ENCODE data around the gene RILP.

RILP gene

GRCh38 chr17:1640329-1641064, 9.2 kb downstream of the RILP start:
- no peaks in the 10 kb centered on the region for H3K27me3 ChIP-seq (ENCODE audit: low read depth, low read length)
- H3K4me1 ChIP-seq (ENCODE audit: low read length) = peaks cover 14% of the 10 kb centered on the region
- no peaks in the 10 kb centered on the region for H3K9me3 ChIP-seq (ENCODE audit: insufficient read depth, low read length)
- H3K79me2 ChIP-seq (ENCODE audit: low read length) = no peaks in the 10 kb centered on the region
- no peak for TF ChIP-seq EZH2phosphoT487 (IDR thresholded peaks at IDR 0.05; ENCODE audit: low read depth)
- no peak for TF ChIP-seq CTCF (IDR thresholded peaks at IDR 0.05; ENCODE audit: low read depth, low read length)
- H3K27ac ChIP-seq (ENCODE audit: low read length) = no peak overlapping the region
- H3K9ac ChIP-seq (ENCODE audit: low read length) = no peak overlapping the region
- H3K36me3 ChIP-seq (replicated peaks; ENCODE audit: low read depth, low read length) = no peaks in the 10 kb centered on the region
- H2AFZ ChIP-seq (ENCODE audit: low read depth, low read length) = no peak overlapping the region
- H4K20me1 ChIP-seq (ENCODE audit: insufficient read depth, low read length) = no peaks in the 10 kb centered on the region
- no peak overlapping the region for H3K4me2 ChIP-seq (ENCODE audit: low read length)
- H3K4me3 ChIP-seq (ENCODE audit: low read length) = no peak overlapping the region

- Histone ChIP-seq H2AFZ (ENCODE audit: low read depth, low read length) (no peak overlapping the region), H3K9ac (ENCODE audit: low read length) (no peak overlapping the region), H3K79me2 (ENCODE audit: low read length) (no peaks in the 10 kb centered on the region), H3K27me3 (ENCODE audit: low read depth, low read length) (no peaks in the 10 kb centered on the region), H3K4me2 (ENCODE audit: low read length) (no peak overlapping the region), H3K4me1 (ENCODE audit: low read length) (peaks cover 8% of the 10 kb centered on the region), H3K36me3 (replicated peaks; ENCODE audit: low read depth, low read length) (no peaks in the 10 kb centered on the region), H3K9me3 (ENCODE audit: insufficient read depth, low read length) (no peaks in the 10 kb centered on the region), H3K27ac (ENCODE audit: low read length) (no peak overlapping the region), H4K20me1 (ENCODE audit: insufficient read depth, low read length) (no peaks in the 10 kb centered on the region), H3K4me3 (ENCODE audit: low read length) (no peak overlapping the region)
- TF ChIP-seq CTCF (IDR thresholded peaks at IDR 0.05; ENCODE audit: low read depth, low read length) = no peak
- TF ChIP-seq EZH2phosphoT487 (IDR thresholded peaks at IDR 0.05; ENCODE audit: low read depth) = no peak
Measured at GRCh38 chr17:1639549-1640180, 10.0 kb downstream of the RILP start.

- no peaks in the 10 kb centered on the region for H3K79me2 ChIP-seq (ENCODE audit: low read length)
- TF ChIP-seq EZH2phosphoT487 (IDR thresholded peaks at IDR 0.05; ENCODE audit: low read depth) = no peak
- TF ChIP-seq CTCF (IDR thresholded peaks at IDR 0.05; ENCODE audit: low read depth, low read length) = no peak
- H3K4me3 ChIP-seq (ENCODE audit: low read length) = no peak overlapping the region
- no peaks in the 10 kb centered on the region for H3K4me1 ChIP-seq (ENCODE audit: low read length)
- no peak overlapping the region for H2AFZ ChIP-seq (ENCODE audit: low read depth, low read length)
- no peak overlapping the region for H3K9ac ChIP-seq (ENCODE audit: low read length)
- H3K9me3 ChIP-seq (ENCODE audit: insufficient read depth, low read length) = no peaks in the 10 kb centered on the region
- no peak overlapping the region for H3K27ac ChIP-seq (ENCODE audit: low read length)
- no peak overlapping the region for H3K4me2 ChIP-seq (ENCODE audit: low read length)
- no peaks in the 10 kb centered on the region for H3K27me3 ChIP-seq (ENCODE audit: low read depth, low read length)
- no peaks in the 10 kb centered on the region for H3K36me3 ChIP-seq (replicated peaks; ENCODE audit: low read depth, low read length)
- no peaks in the 10 kb centered on the region for H4K20me1 ChIP-seq (ENCODE audit: insufficient read depth, low read length)
Measured at GRCh38 chr17:1638624-1639300, 10.9 kb downstream of the RILP start.

- H4K20me1 ChIP-seq (ENCODE audit: insufficient read depth, low read length) = no peaks in the 10 kb centered on the region
- H3K4me2 ChIP-seq (ENCODE audit: low read length) = no peak overlapping the region
- H3K27me3 ChIP-seq (ENCODE audit: low read depth, low read length) = no peaks in the 10 kb centered on the region
- no peaks in the 10 kb centered on the region for H3K4me1 ChIP-seq (ENCODE audit: low read length)
- H3K9me3 ChIP-seq (ENCODE audit: insufficient read depth, low read length) = no peaks in the 10 kb centered on the region
- H2AFZ ChIP-seq (ENCODE audit: low read depth, low read length) = no peak overlapping the region
- no peak overlapping the region for H3K9ac ChIP-seq (ENCODE audit: low read length)
- H3K79me2 ChIP-seq (ENCODE audit: low read length) = no peaks in the 10 kb centered on the region
- no peaks in the 10 kb centered on the region for H3K36me3 ChIP-seq (replicated peaks; ENCODE audit: low read depth, low read length)
- H3K4me3 ChIP-seq (ENCODE audit: low read length) = no peak overlapping the region
- no peak overlapping the region for H3K27ac ChIP-seq (ENCODE audit: low read length)
- TF ChIP-seq CTCF (IDR thresholded peaks at IDR 0.05; ENCODE audit: low read depth, low read length) (no peak), EZH2phosphoT487 (IDR thresholded peaks at IDR 0.05; ENCODE audit: low read depth) (no peak)
Measured at GRCh38 chr17:1638171-1638590, 11.5 kb downstream of the RILP start.
